Fibroblast of lung (primary cell): Measurements from ENCODE around the gene TNFRSF18.

Experiments used
- EZH2 ChIP-seq: IDR thresholded peaks from 2 replicates; pipeline ENCODE4 v1.5.1; 2012; ENCODE audit warnings: low read length, control low read depth, mild to moderate bottlenecking; ENCODE audit errors: missing control alignments
- TF ChIP-seq, protein P1 (sequence below), 2 donors: IDR thresholded peaks in 1 of 2; conservative IDR thresholded peaks in 1 of 2; 1 replicate in 1 of 2; 2 replicates in 1 of 2; pipeline ENCODE4 v1.5.1; 2011 to 2012; ENCODE audit warnings: low read length in 2 of 2, control low read depth in 1 of 2, inconsistent platforms in 1 of 2, low read depth in 1 of 2, mild to moderate bottlenecking in 1 of 2

DNA sequence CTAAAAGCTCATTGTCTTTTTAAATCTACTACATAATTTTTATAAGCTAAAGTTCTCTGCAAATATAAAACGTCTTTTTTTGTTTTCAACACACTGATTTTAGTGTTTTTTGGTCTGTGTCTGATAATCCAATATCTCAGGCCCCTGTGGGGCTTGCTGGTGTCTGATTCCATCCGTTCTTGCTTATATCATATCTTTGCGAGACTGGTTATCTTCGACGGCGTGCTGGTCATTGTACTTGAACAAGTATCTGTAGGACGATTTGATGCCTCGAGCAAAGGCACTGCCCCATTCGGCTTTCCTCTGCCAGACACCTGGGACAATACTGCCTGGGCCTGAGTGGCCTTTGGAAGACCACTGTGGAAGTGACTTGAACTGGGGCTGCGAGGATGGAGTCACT lies 51.1 kb downstream of the TNFRSF18 start:
- TF ChIP-seq, protein P1, sequence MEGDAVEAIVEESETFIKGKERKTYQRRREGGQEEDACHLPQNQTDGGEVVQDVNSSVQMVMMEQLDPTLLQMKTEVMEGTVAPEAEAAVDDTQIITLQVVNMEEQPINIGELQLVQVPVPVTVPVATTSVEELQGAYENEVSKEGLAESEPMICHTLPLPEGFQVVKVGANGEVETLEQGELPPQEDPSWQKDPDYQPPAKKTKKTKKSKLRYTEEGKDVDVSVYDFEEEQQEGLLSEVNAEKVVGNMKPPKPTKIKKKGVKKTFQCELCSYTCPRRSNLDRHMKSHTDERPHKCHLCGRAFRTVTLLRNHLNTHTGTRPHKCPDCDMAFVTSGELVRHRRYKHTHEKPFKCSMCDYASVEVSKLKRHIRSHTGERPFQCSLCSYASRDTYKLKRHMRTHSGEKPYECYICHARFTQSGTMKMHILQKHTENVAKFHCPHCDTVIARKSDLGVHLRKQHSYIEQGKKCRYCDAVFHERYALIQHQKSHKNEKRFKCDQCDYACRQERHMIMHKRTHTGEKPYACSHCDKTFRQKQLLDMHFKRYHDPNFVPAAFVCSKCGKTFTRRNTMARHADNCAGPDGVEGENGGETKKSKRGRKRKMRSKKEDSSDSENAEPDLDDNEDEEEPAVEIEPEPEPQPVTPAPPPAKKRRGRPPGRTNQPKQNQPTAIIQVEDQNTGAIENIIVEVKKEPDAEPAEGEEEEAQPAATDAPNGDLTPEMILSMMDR (conservative IDR thresholded peaks at IDR 0.05 in 1 of 2, IDR thresholded peaks at IDR 0.05 in 1 of 2; ENCODE audit: low read depth in 1 of 2, low read length in 2 of 2) = no peak
- TF ChIP-seq EZH2 = no peak
